HUES6 (cell line): ENCODE measurements around the gene PPP1R1C.

Source experiments
- H3K27ac ChIP-seq: 2 replicates; pipeline ENCODE4 v1.7.0; 2013; ENCODE audit warnings: low read depth, mild to moderate bottlenecking, low read length, inconsistent platforms
- H3K27me3 ChIP-seq: 2 replicates; pipeline ENCODE4 v1.6.1; 2013; ENCODE audit warnings: low read length; ENCODE audit not compliant: control insufficient read depth, insufficient read depth
- H3K36me3 ChIP-seq: 2 replicates; pipeline ENCODE4 v1.6.1; 2013; ENCODE audit warnings: low read length; ENCODE audit not compliant: control insufficient read depth, insufficient read depth
- H3K4me1 ChIP-seq: 2 replicates; pipeline ENCODE4 v1.6.1; 2013; ENCODE audit warnings: low read length; ENCODE audit not compliant: control insufficient read depth, insufficient read depth
- H3K4me3 ChIP-seq: 2 replicates; pipeline ENCODE4 v1.5.1; 2013; ENCODE audit warnings: low read depth, low read length
- H3K9ac ChIP-seq: one replicate; pipeline ENCODE4 v1.6.1; 2013; ENCODE audit warnings: mild to moderate bottlenecking, low read length
- H3K9me3 ChIP-seq: 2 replicates; pipeline ENCODE4 v1.6.1; 2013; ENCODE audit warnings: low read depth, low read length; ENCODE audit not compliant: control insufficient read depth, insufficient read depth

PPP1R1C gene

GRCh38 chr2:182117196-182117595 lies 131.5 kb downstream of the PPP1R1C start:
- no peaks in the 10 kb centered on the region for H3K4me1 ChIP-seq
- no peaks in the 10 kb centered on the region for H3K9me3 ChIP-seq
- H3K9ac ChIP-seq, result no peak overlapping the region
- no peaks in the 10 kb centered on the region for H3K36me3 ChIP-seq
- H3K27ac ChIP-seq, result no peak overlapping the region
- no peak overlapping the region for H3K4me3 ChIP-seq
- H3K27me3 ChIP-seq, result no peaks in the 10 kb centered on the region

DNA sequence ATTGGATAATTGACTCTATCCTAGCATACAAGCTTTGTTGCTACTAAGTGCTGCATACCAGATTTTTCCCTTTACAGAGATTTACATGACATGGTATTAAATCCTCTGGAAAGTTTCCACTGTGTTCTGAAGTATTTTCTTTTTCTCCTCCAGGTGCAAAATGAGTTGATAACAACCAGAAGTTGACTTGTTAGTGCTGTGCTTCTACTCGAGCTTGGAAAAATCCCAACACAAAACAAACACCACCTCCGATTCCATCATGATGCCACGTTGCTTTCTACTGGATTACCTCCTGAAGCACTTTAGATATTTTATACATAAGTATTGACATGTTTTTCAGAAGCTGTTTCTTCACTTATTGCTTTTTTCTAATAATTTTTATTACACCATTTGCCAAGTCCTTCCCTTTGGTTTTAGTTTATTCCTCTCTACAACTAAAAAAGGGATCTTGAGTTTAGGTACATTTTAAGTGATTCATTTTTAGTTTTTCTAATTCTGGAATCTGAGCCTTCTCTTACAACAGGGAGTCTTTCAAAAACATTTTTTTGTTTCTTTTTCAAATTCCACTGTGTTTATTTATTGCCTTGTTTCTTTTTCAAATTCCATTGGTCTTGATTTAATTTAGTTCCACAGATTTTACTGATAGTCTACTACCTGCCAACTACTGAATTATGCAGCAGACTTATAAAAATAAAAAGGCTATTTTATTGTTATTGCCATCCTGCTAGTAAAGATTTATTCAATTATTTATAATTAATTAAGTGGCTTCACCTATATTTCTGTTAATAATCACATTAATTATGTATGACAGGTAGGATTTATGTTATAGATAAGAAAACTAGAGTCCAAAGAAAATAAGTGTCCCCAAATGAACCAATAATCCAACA lies 143.4 kb downstream of the PPP1R1C start:
- no peak overlapping the region for H3K27ac ChIP-seq
- H3K9ac ChIP-seq, result no peak overlapping the region
- H3K36me3 ChIP-seq, result no peaks in the 10 kb centered on the region

GRCh38 chr2:182132605-182133004 lies 147.0 kb downstream of the PPP1R1C start:
- Histone ChIP-seq H3K27ac (no peak overlapping the region), H3K4me3 (no peak overlapping the region), H3K36me3 (no peaks in the 10 kb centered on the region), H3K9ac (no peak overlapping the region), H3K27me3 (no peaks in the 10 kb centered on the region), H3K9me3 (no peaks in the 10 kb centered on the region), H3K4me1 (no peaks in the 10 kb centered on the region)

More for the DNA sequence above, 143.4 kb downstream of the PPP1R1C start:
- no peak overlapping the region for H3K4me3 ChIP-seq
- no peaks in the 10 kb centered on the region for H3K4me1 ChIP-seq
- no peaks in the 10 kb centered on the region for H3K27me3 ChIP-seq
- no peaks in the 10 kb centered on the region for H3K9me3 ChIP-seq

GRCh38 chr2:182133195-182133891 lies 147.7 kb downstream of the PPP1R1C start:
- no peak overlapping the region for H3K27ac ChIP-seq
- H3K36me3 ChIP-seq, result no peaks in the 10 kb centered on the region
- H3K9me3 ChIP-seq, result no peaks in the 10 kb centered on the region

DNA sequence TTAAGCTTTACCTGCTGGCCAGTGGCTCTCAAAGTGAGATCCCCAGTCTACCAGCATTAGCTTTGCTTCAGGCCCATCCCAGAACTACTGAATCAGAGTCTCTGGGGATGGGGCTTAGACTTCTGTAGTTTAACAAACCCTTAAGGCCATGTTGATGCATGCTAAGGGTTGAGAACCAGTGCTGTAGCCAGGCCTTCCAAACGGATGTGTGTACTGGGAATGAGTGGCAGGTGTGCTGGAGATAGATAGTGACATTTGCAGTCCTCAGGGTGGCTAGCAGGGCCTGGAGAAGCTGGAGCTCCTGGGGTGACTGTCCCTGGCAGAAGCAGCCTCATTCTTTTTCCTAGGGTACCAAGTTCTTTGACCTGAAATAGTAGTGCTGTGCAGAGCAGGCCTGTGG lies 148.5 kb downstream of the PPP1R1C start:
- no peaks in the 10 kb centered on the region for H3K36me3 ChIP-seq
- H3K27ac ChIP-seq, result no peak overlapping the region
- H3K4me1 ChIP-seq, result no peaks in the 10 kb centered on the region
- no peak overlapping the region for H3K9ac ChIP-seq
- no peaks in the 10 kb centered on the region for H3K27me3 ChIP-seq
- H3K4me3 ChIP-seq, result no peak overlapping the region
- no peaks in the 10 kb centered on the region for H3K9me3 ChIP-seq

More at GRCh38 chr2:182133195-182133891, 147.7 kb downstream of the PPP1R1C start:
- H3K4me1 ChIP-seq, result no peaks in the 10 kb centered on the region
- H3K9ac ChIP-seq, result no peak overlapping the region
- no peaks in the 10 kb centered on the region for H3K27me3 ChIP-seq
- no peak overlapping the region for H3K4me3 ChIP-seq

GRCh38 chr2:182142062-182142461 lies 156.4 kb downstream of the PPP1R1C start:
- Histone ChIP-seq H3K4me3 (no peak overlapping the region), H3K36me3 (no peaks in the 10 kb centered on the region), H3K4me1 (peaks cover 4% of the 10 kb centered on the region; the same call in 1 of the 2 replicates), H3K27ac (no peak overlapping the region), H3K9me3 (no peaks in the 10 kb centered on the region), H3K27me3 (no peaks in the 10 kb centered on the region), H3K9ac (no peak overlapping the region)

- no peaks in the 10 kb centered on the region for H3K27me3 ChIP-seq
- H3K4me1 ChIP-seq, result peaks cover 4% of the 10 kb centered on the region; the same call in 1 of the 2 replicates
- H3K27ac ChIP-seq, result no peak overlapping the region
- no peaks in the 10 kb centered on the region for H3K36me3 ChIP-seq
- H3K9me3 ChIP-seq, result no peaks in the 10 kb centered on the region
- H3K4me3 ChIP-seq, result no peak overlapping the region
- no peak overlapping the region for H3K9ac ChIP-seq
Measured at GRCh38 chr2:182144041-182144775, 158.6 kb downstream of the PPP1R1C start.

DNA sequence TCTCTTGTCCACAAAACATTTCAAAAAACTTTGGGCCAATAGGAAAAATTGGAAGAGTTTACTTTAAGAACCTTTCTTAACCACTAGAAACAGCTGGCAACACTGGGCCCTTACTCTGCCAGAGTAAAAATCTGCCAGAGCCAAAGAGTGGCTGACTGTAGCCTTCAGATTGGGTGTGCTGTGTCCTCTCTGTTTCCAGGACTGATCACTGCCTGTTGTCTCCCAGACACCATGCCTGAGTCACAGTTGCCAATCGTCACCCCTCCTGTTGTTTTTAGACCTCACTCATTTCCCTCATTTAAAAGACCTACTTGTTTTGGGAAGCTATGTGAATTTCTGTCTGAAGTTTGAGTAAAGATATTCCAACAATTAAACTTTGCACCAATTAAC lies 159.1 kb downstream of the PPP1R1C start:
- 0 out of 2 replicates have a peak overlapping the region, but pooled peaks have one; percentile 26 for H3K27ac ChIP-seq
- H3K9me3 ChIP-seq, result no peaks in the 10 kb centered on the region
- H3K4me1 ChIP-seq, result peaks cover 4% of the 10 kb centered on the region; the same call in 1 of the 2 replicates
- H3K36me3 ChIP-seq, result no peaks in the 10 kb centered on the region
- H3K4me3 ChIP-seq, result no peak overlapping the region
- H3K9ac ChIP-seq, result no peak overlapping the region
- H3K27me3 ChIP-seq, result no peaks in the 10 kb centered on the region

- Histone ChIP-seq H3K4me1 (peaks cover 4% of the 10 kb centered on the region; the same call in 1 of the 2 replicates), H3K9ac (no peak overlapping the region), H3K9me3 (no peaks in the 10 kb centered on the region), H3K36me3 (no peaks in the 10 kb centered on the region), H3K27me3 (no peaks in the 10 kb centered on the region), H3K4me3 (no peak overlapping the region), H3K27ac (no peak overlapping the region)
Measured at GRCh38 chr2:182148344-182148743, 162.7 kb downstream of the PPP1R1C start.

DNA sequence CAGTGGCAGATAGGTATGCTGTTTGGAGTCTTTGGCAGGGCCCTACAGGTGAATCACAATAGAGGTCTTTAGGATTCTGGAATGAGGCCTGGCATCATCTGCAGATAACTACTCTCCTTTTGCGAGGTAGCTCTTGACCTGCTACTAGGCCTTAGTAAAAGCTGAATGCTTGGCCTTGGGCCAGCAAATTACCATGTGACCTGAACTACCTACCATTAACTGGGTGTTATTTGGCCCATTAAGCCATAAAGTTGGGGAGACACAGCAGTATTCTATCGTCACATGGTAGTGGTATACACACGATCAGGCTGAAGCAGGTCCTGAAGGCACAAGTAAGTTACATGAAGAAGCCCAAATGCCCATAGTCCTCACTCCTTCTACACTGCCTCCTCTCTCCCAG lies 178.2 kb downstream of the PPP1R1C start:
- Histone ChIP-seq H3K9me3 (no peaks in the 10 kb centered on the region), H3K27ac (no peak overlapping the region), H3K9ac (no peak overlapping the region), H3K36me3 (no peaks in the 10 kb centered on the region), H3K27me3 (no peaks in the 10 kb centered on the region), H3K4me3 (no peak overlapping the region), H3K4me1 (no peaks in the 10 kb centered on the region)
